Measurements from ENCODE around the gene TMEM52. TPM values are rescaled to one million over a fixed set of nuclear protein-coding genes. Genes with fewer than 3 reads are reported as not detected.

The TMEM52 gene
- polyA plus RNA-seq, 1 of the 3 experiments (the other 2 are of a cell fraction), result 4.8 TPM

DNA sequence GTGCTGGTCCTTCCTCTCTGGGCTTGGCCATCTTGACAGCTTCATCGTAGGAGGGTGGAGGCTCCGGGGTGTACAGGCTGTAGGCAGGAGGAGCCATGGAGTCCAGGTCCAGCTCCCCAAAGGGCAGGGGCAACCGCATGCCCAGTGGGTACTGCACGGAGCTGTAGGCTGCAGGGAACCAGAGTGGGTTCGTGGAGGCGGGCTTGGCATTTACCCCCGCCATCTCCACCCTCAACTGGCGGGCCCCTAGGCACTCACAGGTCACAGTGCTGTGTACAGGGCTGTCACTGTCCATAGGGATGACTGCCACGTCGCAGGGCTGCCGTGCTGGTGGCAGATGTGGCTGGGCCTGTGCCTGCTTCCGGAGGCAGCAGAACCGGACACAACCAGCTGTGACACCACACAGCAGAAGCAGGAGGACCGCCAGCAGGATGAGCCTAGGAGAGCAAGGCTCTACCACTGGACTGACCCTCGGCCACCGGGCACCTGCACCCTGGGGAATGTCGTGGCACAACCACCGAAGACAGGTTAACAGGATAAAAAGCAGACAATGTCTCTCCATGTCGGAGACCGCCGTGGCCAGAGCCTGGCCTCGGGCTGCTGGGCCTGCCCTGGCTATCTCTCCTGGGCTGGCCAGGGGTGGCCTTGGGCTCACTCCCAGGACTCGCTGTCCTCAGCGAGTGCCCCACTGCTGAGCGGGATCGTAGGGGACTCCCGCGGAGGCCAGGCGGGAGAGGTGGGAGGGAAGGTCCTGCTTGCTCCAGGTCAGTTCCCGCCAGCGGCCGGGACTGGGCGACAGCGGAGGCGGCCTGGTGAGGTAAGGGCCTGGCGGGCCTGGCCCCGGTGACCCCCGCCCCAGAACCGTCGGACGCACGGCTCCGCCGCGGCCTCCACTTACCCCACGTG, 831 bp downstream of the TMEM52 start (continued):
- TF ChIP-seq, protein P1, sequence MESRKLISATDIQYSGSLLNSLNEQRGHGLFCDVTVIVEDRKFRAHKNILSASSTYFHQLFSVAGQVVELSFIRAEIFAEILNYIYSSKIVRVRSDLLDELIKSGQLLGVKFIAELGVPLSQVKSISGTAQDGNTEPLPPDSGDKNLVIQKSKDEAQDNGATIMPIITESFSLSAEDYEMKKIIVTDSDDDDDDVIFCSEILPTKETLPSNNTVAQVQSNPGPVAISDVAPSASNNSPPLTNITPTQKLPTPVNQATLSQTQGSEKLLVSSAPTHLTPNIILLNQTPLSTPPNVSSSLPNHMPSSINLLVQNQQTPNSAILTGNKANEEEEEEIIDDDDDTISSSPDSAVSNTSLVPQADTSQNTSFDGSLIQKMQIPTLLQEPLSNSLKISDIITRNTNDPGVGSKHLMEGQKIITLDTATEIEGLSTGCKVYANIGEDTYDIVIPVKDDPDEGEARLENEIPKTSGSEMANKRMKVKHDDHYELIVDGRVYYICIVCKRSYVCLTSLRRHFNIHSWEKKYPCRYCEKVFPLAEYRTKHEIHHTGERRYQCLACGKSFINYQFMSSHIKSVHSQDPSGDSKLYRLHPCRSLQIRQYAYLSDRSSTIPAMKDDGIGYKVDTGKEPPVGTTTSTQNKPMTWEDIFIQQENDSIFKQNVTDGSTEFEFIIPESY (IDR thresholded peaks at IDR 0.05; ENCODE audit: borderline replicate concordance, low read depth), result no peak
- TF ChIP-seq, protein P2, sequence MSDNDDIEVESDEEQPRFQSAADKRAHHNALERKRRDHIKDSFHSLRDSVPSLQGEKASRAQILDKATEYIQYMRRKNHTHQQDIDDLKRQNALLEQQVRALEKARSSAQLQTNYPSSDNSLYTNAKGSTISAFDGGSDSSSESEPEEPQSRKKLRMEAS (IDR thresholded peaks at IDR 0.05; ENCODE audit: low read depth), result no peak
- TF ChIP-seq CTCF (IDR thresholded peaks at IDR 0.05), result no peak
- TF ChIP-seq, protein P3, sequence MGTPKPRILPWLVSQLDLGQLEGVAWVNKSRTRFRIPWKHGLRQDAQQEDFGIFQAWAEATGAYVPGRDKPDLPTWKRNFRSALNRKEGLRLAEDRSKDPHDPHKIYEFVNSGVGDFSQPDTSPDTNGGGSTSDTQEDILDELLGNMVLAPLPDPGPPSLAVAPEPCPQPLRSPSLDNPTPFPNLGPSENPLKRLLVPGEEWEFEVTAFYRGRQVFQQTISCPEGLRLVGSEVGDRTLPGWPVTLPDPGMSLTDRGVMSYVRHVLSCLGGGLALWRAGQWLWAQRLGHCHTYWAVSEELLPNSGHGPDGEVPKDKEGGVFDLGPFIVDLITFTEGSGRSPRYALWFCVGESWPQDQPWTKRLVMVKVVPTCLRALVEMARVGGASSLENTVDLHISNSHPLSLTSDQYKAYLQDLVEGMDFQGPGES (IDR thresholded peaks at IDR 0.05; ENCODE audit: low read depth, low read length), result no peak
- TF ChIP-seq, protein P4, sequence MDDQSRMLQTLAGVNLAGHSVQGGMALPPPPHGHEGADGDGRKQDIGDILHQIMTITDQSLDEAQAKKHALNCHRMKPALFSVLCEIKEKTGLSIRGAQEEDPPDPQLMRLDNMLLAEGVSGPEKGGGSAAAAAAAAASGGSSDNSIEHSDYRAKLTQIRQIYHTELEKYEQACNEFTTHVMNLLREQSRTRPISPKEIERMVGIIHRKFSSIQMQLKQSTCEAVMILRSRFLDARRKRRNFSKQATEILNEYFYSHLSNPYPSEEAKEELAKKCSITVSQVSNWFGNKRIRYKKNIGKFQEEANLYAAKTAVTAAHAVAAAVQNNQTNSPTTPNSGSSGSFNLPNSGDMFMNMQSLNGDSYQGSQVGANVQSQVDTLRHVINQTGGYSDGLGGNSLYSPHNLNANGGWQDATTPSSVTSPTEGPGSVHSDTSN (IDR thresholded peaks at IDR 0.05), result no peak

- H3K4me1 ChIP-seq (ENCODE audit: control insufficient read depth in 1 of 2, insufficient read depth in 2 of 2, low read depth in 1 of 2, low read length in 1 of 2), result peaks cover 0 to 19% of the 10 kb centered on the region in 2 experiments; a peak in 1 of 4 replicates
- H3K79me2 ChIP-seq (ENCODE audit: insufficient read depth), result no peaks in the 10 kb centered on the region
- no peaks in the 10 kb centered on the region for H3F3A ChIP-seq (replicated peaks; ENCODE audit: insufficient read depth)
- POLR2A ChIA-PET, result no interaction called here
- H4K20me1 ChIP-seq (ENCODE audit: insufficient read depth), result no peaks in the 10 kb centered on the region
- H3K36me3 ChIP-seq (replicated peaks in 1 of 2; ENCODE audit: control insufficient read depth in 1 of 2, insufficient read depth in 2 of 2, low read length in 1 of 2), result no peaks in the 10 kb centered on the region
- H3K9me3 ChIP-seq, result no peaks in the 10 kb centered on the region
- H3K4me2 ChIP-seq, result no peak overlapping the region
- no peak overlapping the region for H2AFZ ChIP-seq (ENCODE audit: low read depth)
- no peak overlapping the region for H3K27ac ChIP-seq (ENCODE audit: low read depth in 2 of 2, low read length in 1 of 2)
- no peak overlapping the region for H3K9ac ChIP-seq
- no peaks in the 10 kb centered on the region for H3K9me2 ChIP-seq
- 90% methylated on average over 8 of the region's 14 CpGs for WGBS (ENCODE audit: low lambda C conversion rate)
- CTCF ChIA-PET, result interaction anchor here (1.1 to 3.6 kb wide), 4 partner anchors 8 to 129 kb away, joined by 4 to 13 read pairs (median 8); no protein-coding TSS in a partner anchor
- TF ChIP-seq TEAD4 (IDR thresholded peaks at IDR 0.05; ENCODE audit: borderline replicate concordance, insufficient read depth) (no peak), SMC3 (IDR thresholded peaks at IDR 0.05; ENCODE audit: low read depth, low read length) (no peak), EZH2phosphoT487 (IDR thresholded peaks at IDR 0.05; ENCODE audit: borderline replicate concordance, low read depth) (no peak)
- TF ChIP-seq, protein P2 (IDR thresholded peaks at IDR 0.05; ENCODE audit: low read depth), result no peak
- no peak for DNase-seq
- H3K4me3 ChIP-seq (ENCODE audit: low read depth in 2 of 2, low read length in 1 of 2), result no peak overlapping the region
- H3K27me3 ChIP-seq (ENCODE audit: insufficient read depth), result no peaks in the 10 kb centered on the region
Observed at GRCh38 chr1:1917304-1917976, 1.6 kb downstream of the TMEM52 start.

All from SK-N-SH (cell line).